HG02852 (cell line): Measurements from ENCODE around the gene GCA.
A peak's percentile ranks its signal among the peaks of the same experiment; 100 is the strongest.

Source experiments
- ATAC-seq: cut with Tn5 transposase; IDR thresholded peaks from one replicate; pipeline ENCODE4 v1.9.1; 2021; ENCODE audit warnings: mild to moderate bottlenecking, moderate library complexity; ENCODE audit not compliant: unreplicated experiment

Gene GCA, protein sequence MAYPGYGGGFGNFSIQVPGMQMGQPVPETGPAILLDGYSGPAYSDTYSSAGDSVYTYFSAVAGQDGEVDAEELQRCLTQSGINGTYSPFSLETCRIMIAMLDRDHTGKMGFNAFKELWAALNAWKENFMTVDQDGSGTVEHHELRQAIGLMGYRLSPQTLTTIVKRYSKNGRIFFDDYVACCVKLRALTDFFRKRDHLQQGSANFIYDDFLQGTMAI

DNA sequence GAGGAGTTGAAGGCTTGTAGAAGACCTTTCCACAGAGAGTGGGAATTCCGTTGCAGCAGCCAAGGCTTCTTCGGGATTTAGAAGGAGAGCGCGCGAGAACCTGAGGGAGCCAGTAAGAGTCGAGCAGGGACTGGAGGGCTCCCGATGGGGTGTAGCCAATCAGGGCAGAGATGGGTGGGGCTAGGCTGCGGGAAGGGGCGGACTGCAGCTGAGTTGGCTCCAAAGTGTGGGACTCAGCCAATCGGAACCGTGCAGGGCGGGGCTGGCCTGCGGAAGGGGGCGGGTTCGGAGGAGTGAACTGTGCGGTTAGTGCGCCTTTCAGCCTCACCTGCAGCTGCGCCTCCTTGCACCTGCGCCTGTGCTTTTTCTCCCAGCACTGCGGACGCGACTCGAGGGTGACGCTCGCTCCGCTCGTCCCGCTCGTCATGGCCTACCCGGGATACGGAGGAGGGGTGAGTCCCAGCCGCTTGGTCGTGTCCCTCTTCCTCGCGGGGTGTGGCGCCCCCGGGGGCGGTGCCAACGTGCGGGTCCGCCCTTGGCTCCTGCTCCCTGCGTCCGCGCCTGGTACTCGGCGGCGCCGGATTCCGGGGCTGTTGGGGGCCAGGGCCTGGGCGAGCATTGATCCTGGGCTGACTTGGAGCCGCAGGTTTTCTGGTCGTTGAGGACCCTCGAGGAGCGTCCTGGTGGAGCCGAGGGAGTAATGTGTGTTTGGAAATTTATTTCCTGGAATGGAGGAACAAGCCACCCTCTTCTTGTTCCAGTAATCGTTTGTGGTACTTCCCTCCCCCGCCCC, at the start of gene GCA:
Gene GCA (plus strand): TSS at position 309 of the 793 bp plus-strand sequence. CDS start 117 bp downstream, at position 426.
- peak; percentile 99 for ATAC-seq

DNA sequence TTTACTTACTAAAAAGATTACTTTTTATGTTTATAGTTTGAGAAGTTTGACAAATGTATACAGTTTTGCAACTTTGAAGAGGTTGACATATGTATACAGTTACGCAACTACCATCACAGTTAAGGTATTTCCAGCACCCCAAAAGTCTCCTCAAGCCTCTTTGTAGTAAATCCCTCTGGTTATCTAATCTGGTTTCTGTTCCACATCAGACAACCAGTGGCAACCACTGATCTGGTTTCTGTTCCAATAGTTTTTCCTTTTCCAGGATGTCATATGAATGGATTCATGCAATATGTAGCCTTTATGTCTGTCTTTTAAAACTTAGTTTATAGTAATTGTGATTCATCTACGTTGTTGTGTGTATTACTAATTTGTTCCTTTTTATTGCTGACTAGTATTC, 48.9 kb upstream of the GCA start:
- ATAC-seq = no peak

DNA sequence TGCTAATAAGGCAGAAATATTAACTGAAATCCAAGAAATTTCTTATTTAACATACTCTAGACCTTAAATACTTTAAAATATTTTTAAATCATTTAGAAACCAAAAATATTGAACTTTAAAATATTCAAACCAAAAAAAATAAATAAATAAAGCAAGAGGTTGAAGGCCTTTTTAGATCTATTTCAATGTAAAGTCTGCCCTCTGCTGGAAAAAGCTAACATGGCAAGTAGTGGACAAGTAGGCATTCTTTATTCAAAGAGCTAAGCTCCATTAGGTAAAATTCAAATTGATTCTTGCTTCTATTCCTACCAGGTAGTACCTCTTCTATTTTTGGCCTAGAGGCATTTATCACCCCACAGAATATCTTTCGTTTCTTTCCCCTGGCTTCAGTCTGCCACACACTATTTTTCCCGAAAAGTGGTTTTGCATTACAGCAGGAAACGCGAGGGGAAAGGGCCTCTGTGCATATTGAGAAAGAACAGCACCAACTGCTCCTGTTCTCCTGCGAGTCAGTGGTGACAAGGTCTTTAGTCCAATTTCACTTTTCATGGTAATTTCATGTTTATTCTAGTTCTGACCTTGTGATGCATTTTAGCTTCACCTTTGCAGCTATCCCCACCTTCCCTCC, 45.9 kb upstream of the GCA start:
- no peak for ATAC-seq

DNA sequence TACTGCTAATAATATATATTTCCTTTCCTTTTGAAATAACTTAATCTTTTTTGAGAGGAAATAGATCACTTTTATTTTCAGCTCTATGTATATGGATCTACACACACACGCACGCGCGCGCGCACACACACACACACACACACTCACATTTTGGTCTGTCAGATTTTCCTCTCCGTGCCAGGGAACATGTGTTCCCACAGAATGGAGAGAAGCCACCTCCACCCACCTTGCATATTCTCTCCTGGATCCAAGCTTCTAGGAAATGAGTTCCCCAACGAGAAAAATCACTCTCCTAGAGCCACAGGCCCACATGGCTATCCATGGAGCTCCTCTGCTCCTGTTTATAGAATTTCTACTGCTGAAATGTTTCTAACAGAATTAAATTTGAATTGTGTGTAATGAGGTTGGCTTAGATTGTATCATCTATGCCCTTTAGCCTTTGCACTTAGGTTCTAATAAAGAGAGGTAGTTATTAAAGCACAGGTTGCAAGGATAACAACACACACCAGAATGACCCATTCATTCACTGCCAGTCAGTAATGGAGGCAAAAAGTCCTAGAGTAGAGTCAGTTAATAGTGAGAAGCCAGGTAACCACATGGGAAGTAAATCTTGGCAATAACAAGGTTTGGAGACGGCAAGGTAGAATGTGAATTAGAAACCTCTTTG, 45.1 kb upstream of the GCA start:
- ATAC-seq = no peak

DNA sequence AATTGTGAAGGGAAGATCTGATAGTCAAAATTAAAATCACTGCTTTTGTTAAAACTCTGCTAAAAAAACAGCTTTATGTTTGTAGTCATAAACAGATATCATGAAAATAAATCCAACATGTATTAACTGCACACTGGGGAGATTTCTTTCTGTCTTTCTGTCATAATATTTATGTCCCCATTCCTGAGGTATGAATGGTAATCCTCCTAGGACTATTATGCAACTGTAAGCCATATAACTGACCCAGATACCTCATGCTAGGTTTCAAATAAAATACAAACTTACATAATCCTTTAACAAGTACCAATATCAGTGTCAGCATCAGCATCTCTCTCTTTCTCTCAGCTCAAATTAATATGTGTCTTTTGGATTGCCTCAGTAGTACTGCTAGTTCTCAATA, 43.7 kb upstream of the GCA start:
- ATAC-seq = no peak

DNA sequence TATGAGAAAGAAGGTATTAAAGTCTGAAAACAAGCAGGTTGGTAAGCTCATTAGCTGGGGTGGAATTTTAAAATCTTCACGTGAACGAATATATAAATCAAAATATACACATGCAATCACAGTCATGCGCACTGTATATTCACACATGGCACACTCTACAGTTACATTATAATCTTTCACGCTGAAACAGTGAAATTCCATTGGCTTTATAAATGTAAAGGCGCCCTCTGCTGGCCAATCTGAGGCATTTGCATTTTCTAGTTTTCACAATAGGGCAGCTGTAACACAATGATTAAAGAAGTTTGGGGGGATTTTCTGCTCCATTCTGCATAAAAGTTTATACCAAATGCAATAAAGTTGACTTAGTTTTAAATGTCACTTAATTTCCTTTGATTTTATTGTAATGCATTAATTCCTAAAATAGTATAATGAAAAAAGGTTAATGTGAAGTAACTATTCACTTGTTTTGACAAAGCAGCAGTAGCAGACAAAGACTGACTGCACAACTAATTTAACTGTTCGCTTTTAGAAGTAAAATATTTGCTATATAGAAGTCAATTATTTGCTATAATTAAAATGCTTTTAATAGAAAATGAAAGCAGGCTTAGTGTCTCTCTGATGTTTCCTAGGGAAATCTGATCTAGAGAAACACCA, 42.7 kb upstream of the GCA start:
- peak; percentile 74 for ATAC-seq

DNA sequence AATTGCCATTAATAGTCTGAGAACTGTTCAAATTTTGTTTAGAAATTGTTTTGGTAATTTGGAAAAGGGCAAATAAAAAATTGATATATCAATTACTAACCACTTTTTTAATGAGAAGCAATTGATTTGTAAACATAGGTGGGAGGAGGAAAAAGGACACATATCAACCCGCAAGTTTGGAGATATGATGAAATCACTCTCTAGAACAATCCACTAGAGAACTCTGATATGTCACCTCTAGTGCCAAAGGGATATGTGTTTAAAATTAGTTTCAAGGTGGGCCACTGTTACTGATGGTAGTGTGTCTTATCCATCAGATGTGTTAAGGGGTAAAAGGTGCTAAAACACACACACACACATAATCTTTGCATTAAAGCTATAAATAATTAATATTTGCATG, 42.1 kb upstream of the GCA start:
- ATAC-seq = no peak

DNA sequence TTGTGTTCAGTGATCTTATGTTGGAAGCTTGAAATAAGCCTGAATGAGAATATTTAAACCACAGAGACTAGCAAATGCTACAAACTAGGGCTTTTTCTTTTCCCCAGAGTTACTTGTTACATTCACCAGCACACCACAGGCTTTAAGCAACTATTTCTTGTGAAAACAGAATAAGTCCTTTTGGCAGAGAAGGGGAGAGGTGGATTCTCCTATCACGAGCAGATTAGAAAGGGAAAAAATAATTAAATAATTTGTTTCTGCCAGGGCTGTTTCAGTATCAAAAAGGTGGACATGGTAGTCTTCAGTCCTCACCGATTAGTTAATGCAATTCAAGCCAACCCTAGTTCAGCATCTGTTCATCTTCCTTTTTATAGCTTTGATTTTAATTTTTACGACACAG, 38.0 kb upstream of the GCA start:
- ATAC-seq = no peak

DNA sequence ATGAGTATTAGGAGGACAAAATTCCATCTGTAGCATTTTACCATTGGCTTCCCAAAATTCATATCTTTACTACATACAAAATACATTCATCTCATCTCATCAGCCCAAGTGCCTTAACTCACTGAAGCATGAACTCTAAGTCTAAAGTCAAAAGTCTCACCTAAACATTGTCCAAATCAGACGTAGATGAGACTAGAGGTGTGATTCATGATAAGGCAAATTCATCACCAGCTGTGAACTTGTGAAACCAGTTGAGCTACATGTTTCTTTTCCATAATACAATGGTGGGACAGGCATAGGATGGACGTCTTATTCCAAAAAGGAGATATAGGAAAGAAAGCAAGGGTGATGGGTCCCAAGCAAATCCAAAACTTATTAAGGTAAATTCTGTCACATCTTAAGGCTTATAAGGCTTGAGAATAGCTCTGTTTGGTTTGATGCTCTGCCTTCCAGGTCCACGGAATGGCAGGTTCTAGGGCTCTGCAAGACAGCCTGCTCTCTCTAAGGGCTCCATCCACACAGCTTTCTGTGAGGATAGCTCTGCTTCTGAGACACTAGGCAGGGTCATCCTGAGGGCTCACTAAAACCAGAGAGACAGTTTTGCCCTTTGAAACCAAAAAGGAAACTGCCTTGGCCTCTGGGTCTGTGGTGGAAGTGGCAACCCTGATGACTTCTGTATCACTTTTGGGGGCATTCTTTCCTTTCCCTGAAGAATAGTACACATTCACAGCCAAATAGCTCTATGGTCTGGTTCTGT, 35.0 kb upstream of the GCA start:
- no peak for ATAC-seq

DNA sequence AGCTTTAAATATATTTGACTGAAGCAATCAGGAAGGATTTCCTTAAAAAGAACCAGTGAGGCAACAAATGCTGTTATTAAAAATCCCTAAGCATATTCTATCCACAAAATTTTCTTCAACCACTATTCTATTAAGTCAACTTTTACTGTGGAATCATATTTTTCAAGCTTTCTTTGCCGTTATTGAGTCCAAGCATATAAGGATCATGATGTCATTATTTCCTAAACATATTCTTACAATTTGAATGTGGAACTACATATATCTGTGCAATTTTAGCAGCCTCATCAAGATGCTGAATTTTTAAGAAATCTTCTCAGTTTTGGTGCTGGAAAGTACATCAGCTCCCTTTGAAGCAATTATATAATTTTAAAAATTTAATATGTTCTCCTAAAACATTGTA, 31.1 kb upstream of the GCA start:
- no peak for ATAC-seq

DNA sequence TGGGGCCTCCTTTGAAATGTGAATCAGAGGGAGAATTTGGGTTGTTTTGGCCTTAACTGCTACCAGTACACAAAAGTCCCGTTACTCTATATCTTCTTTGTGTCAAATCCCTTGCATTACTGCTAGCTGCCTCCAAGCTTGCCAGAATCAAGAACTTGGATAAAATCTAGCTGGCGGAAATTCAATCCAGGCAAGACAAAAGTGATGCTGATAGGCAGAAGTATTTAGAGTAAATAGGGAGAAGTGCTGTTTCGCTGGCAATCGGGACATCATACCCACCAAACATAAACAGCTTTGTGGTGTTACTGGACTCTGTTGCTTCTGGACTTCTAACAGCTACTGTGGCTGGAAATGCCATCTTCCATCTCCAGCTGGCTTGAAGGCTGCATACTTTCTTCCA, 28.0 kb upstream of the GCA start:
- no peak for ATAC-seq

DNA sequence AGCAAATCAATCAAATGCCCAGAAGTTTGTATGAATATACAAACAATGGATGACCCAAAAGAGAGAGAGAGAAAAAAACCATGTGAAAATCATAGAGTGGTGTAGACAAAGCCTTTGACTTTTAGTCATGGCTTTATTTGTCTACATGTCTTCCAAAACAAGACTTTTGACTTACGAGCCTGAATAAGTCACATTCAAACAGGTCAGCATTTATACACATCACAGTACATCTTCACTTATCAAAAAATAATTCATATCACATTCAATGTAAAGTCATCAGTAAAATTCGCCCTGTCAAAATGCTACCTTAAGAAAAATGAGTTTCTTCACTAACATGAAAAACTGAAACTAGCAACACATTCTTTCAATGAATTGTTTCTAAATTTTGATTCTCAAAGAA, 27.3 kb upstream of the GCA start:
- ATAC-seq = no peak

DNA sequence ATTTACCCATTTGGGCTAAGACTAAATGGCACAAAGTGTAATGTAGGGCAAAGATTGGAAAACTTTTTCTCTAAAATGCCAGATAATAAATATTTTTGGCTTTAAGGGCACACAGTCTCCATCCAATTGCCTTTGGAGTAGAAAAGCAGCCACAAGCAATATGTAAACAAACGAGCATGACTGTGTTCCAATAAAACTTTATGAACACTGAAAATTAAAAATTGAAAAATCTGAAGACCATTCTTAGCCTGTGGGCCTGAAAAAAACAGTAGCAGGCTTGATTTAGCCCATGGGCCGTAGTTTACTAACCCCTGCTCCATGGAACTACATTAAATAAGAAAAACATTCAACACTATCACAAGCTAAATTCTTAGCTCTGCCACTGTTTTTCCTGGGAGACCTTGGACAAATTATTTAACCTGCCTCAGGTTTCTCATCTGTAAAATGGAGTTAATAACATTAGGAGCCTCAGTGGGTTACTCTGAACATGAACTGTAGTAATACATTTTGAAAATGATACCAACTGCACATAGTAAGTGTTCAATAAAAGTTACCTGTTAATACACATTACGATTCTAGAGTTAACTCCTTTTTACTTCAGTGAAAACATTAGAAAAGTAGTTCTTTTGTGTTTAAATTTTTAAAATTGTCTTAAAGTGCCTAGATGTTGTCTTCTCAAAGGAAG, 26.7 kb upstream of the GCA start:
- ATAC-seq = no peak

DNA sequence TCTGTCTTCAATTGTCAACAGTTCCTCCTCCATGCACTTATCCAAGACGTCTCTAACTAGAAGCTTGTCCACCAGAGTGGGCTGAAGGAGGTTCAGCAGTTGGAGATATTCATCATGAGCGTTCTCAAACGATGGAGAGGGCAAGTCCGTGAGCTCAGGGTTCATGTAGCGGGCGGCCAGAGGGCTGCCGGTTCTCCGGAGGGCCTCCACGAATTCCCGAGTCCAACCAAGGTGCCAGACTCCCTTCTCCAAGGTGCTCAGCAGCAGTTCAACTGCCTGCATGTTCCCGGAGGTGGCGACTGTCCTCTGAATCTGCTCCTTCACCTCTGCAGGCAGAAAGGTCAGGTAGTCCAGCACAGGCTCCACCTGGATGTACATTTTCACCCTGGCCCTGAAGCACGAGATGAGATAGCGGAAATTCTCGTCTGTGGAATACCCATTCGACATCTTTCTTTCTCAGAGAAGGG, 26.0 kb upstream of the GCA start:
- ATAC-seq = peak; percentile 3

DNA sequence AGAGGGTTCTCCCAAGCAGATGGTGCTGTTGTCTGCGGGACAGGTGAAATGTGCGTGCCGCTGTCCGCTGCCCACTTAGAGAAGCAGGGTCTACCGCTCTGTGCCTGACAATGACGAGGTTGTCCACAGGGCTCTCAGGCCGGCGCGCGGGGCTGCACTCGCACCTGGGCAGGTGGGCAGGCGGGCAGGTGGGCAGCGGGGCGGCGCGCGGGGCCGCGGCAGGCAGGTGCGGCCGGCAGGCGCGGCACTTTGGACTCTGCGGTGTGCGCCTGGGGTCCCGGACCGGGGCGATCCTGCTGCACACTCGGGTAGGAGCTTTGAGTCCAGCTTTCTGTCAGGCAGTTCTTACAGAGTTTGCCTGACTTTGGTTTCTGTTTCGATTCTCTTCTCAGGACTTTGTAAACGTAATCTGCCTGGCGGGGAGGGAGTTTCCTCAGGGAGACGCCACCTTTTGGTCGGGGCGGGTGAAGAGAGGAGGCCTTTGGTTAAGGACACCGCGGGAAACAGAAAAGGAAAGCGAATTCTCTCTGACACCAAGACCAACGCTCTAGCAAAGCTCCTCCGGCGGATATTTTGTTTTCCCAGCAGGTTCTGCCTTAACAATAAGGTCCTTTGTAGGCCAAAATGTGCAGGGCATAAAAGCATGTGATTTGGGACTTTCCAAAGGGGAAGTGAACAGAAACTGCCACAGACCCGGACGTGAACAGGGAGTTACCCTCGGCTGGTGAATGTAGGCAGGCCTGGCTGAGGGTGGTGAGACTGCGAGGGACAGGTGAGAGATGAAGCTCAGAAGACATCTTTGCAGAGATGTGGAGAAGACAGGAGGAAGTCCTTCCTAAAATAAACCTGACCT, 25.4 kb upstream of the GCA start, which contains the start of gene IFIH1:
Gene IFIH1 (minus strand): TSS at position 357 of the 853 bp plus-strand sequence. CDS start 377 bp downstream, outside the sequence.
- peak; percentile 80 for ATAC-seq

DNA sequence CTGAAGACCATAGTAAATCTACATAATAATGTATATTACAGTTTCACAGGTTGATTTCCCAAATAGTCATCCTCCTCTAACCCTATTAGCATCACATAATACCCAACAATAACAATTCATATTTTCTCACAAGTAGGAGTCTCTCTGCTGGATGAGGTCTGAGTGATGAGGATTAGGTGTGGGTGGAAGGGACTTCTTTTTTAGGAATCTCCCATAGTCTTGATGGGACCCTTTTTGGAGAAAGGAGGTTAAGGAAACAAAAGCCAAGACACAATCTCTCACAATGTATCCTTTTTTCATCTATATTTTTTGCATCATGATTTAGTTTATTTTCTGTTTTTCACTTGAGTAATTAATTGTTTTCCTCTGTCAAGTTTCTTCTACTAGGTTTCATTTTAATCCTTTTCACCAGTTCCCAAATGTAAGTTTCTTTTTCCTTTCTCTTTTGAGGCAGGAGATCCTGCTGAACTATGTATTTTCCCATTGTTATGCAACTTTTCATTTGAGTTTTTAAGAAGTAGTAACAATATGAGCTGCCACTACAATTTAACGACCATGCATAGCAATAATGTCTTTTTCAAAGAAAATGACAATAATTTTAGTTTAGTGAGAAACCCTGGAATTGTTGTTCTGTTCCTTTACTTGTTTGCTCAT, 22.9 kb upstream of the GCA start:
- ATAC-seq = no peak

DNA sequence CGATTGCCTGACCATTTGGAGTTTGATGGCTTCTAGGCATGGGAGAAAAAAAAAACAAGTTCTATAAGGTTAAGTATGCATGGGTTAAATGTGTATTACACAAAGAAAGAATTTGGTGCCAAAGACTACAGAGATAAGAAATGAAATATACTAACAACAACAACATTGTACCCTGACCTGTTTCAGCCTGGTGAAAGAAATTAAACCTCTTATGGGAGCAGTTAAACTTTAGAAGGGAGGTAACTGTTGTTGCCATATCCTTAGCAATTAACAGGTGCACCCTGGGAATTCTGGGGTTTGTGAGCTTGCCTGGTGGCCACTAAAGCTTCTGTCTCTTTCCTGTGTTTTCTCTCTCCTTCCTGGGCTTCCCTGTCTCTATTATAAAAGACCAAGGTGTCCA, 19.0 kb upstream of the GCA start:
- no peak for ATAC-seq

DNA sequence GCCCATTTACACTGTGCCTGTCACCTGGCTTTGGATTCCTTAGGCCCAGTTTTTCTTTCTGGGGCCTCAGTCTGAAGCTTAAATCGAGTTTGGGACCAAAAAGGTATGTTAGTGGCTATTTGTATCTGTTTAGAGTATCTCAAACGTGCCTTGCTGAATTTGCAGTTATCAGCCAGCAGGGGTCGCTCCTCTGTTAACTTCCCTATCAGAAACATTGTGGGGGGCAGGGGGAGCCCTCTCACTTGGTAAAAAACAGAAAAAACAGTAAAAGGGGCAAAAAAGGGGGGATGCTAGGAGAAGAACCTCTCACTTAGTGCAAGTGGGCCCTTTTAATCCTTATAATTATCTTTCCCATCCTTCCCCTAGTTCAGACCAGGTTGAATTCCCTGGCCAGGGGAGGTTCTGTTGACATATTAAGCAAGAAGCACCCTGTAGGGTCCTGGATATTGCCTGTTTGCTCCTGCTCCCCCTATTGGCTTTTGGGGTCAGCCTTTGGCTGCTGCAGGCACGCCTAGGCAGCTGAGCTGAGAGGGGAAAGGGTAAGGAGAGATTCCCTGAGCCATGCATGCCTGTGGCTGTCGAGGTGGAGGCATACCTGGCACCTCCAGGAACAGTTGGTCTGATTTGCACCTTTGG, 16.7 kb upstream of the GCA start:
- no peak for ATAC-seq
